HT1080 (cell line): ENCODE data around the gene SP6. TPM values are rescaled to one million over a fixed set of nuclear protein-coding genes. Genes with fewer than 3 reads are reported as not detected.

Source experiments
- DNase-seq: peaks from one replicate; pipeline ENCODE4 v3.0.0-alpha.2; 2015; ENCODE audit warnings: low read depth
- total RNA-seq: library from RNA; depleted of rRNA; stranded (reverse); fragments of >200 nt; shearing (Covaris generic); gene quantifications from 2 replicates; pipeline ENCODE4 v1.2.3, GENCODE V29; 2014

SP6 gene
- total RNA-seq, 1 experiment from 2014 or later = 1.8 TPM

DNA sequence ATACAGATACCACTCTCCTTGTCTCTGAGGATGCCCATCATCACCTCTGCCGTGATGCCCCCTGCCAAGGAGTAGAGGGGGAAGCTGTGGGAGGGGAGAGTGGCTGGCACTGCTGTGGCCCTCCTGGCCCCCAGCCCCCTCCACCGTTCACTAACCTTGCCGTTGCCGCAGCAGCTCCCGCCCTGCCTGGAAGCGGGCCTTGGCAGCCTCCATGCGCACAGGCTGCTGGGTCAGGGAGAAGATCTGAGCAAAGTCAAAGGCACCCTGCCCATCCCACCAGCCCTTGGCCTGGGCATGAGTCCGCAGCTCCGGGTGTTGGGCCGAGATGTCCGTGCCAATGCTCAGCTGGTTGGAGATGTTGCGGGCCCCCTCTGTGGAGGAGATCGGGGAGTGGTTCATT, 12.3 kb downstream of the SP6 start:
- DNase-seq = no peak

- peak; percentile 78 for DNase-seq
Measured at GRCh38 chr17:47837401-47838039, 13.4 kb downstream of the SP6 start.

DNA sequence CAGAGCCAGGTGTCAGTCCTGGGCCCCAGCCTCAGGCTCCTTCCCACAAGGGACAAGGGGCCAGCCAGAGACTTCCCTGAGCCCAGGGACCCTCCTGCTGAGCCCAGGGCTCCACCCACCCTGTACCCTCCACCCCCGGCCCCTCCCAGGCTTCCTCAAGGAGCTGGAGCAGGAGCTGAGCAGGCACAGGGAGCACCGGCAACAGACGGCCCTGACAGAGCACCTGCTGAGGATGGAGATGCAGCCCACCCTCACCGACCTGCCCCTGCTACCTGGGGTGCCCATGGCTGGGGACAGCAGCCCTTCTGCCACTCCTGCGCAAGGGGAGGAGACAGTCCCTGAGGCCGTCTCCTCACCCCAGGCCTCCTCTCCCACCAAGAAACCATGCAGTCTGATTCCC, 14.4 kb downstream of the SP6 start:
- no peak for DNase-seq

DNA sequence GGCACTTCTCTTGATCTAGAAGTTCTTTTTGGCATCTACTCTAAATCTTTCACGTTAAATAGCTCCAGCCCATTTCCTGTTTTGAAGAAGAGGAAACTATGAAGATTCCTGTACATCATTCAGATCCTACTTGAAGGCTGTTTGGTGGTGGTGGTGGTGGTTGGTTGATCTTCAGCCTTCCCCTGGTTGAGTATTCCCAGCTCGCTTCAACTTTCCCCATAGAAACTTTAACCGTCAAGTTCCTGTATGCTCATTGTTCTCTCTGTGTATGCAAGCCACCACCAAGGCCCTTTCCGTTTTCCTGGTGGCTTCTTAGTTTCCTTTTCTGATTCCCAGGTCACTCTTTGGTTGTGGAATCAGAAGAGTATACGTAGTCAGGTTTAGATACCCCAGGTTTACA, 16.2 kb downstream of the SP6 start:
- DNase-seq = no peak

DNA sequence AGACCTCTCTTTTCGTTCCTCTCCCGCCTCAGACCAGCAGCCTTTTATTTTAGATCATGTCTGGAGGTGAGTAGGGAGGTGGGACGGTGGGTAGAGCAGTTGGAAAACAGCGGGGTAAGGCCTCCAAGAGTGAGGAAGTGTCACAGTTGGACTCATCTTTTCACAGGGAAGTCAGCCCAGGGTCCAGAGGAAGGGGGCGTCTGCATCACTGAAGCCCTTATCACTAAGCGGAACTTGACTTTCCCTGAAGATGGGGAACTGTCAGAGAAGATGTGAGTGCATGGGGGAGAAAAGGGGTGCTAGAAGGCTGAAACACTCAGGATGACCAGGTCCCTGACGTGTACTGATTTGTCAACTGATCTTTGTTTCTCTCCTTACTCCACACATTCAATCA, 19.0 kb downstream of the SP6 start:
- DNase-seq = no peak

DNA sequence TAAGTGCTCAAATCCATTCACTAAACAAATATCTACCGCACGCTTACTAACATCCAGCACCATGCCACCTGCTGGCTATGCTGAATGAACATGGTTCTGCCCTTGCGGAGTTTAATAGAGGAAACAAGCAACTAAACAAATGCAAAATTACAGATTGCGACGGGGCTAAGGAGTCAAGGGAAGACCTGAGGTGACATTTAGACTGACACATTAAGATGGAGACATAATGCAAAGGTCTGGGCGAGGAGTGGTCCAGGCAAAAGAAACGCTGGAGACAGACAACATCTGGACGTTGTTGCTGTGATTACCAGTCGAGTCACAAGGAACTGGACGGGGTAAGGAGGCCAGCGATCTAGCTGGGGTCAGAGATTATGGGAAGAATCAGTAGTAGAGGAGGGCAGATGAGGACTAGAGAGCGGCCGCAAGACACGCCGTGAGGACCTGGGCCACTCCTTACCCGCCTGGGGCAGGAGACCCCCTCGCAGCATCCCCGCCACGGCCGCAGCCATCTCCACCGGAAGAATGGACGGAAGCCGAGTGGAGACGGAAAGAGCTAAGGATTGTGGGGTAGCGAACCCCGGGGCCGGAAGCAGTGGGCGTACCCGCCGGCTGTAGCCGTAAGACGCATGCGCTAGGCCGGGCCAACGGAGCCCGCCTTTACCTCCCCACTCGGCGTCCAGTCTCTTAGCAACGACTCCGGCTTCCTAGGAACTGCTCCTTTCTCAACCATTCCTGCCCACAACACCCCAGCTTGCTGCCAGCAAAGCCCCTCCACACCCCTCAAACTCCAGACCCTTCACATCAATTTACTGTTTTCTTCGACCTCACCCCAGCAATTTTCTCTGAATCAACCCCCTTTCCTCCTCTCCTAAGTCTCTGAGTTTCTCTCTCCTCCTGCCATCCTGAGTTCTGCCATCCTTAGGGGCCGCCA, 19.7 kb downstream of the SP6 start, which contains the start of the genes LRRC46 and MRPL10:
LRRC46 (plus strand) TSS at position 668 of the 931 bp plus-strand sequence. CDS start 320 bp downstream, outside the sequence.
MRPL10 (minus strand) TSS at position 539 of the 931 bp plus-strand sequence; CDS start at position 509, 30 bp downstream.
- DNase-seq = peak; percentile 94

GRCh38 chr17:47830396-47831002, 20.5 kb downstream of the SP6 start:
- no peak for DNase-seq

GRCh38 chr17:47829870-47830269, 21.1 kb downstream of the SP6 start:
- DNase-seq = no peak

DNA sequence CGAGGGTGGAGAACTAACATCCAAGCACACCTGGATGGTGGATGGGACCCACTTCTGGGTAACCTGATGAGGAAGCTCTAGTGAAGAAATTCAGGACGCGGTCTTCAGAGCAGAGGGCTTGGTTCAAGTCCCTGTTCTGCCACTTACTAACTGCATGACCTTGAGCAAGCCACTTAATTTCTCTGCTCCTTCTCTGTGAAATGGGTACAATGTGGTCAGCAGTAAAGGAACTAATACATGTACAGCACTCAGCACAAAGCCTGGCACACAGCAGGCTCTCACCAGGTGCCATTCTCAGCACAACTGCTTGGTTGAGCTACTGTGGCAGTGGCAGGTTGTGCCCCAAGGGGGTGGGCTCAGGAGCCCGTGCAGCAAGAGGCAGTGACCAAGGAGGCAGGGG, 27.4 kb downstream of the SP6 start:
- DNase-seq = no peak

DNA sequence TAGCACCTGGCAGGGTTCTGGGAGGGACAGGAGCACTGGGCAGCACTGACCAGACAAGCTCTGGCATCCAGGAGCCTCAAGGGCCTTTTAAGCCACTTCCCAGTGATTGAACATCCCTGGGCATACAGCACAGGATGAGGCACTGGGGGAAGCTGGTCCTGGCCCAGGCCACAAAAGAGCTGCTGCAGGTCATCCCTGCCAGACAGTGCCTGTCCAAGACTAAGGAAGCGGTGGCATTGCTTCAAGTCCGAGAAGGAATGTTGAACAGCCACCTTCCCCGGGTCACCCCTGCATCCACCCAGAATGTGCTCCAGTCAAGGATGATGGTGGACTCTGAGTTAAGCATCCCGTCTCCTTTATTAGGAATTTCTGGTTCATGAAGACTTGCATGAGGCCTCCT, 28.2 kb downstream of the SP6 start:
- DNase-seq = no peak

- peak; percentile 91 for DNase-seq
Measured at GRCh38 chr17:47821424-47822391, 29.3 kb downstream of the SP6 start, which contains the start of gene OSBPL7. Gene OSBPL7 (minus strand): TSS chr17:47821794. CDS start chr17:47820278, 1,516 bp downstream.

DNA sequence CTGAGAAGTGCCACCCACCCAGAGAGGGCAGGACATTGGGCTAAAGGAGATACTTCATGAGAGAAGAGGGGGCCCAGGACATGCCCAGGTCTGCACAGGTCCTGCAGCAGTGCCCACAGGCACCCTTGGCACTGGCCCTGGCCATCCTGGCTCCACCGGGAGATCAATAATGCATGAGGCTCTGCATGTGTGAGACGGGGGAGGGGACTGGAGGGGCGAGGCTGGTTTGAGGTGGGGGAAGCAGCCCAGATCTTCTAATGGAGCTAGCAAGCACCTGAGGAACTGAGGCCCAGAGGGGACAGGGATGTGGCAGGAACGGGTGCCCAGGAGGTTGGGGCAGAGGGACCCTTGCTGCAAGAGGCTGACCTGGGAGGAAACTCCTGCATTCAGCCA, 29.9 kb downstream of the SP6 start:
- DNase-seq = no peak

- DNase-seq = peak; percentile 15
Measured at GRCh38 chr17:47820033-47820789, 30.8 kb downstream of the SP6 start.

GRCh38 chr17:47819475-47819874, 31.5 kb downstream of the SP6 start:
- DNase-seq = no peak

- DNase-seq = no peak
Measured at GRCh38 chr17:47818002-47818695, 32.8 kb downstream of the SP6 start.

DNA sequence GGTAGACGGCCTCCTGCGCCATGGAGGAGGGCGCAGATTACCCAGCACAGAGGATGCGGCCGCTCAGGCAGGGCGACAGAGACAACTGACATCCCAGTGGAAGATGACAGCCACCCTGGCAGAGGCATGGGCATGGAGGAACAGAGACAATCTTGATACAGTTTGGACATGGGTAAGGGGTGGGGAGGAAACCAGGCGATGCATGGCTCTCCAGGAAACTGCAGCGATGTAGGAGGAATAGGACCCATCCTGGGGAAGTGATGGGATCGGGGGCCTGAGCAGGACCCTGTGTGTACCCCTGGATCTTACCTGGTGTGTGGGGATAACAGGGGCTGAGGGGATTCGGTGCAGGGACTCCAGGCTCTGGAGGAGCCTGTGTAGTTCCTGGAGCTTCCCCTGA, 34.0 kb downstream of the SP6 start:
- no peak for DNase-seq

DNA sequence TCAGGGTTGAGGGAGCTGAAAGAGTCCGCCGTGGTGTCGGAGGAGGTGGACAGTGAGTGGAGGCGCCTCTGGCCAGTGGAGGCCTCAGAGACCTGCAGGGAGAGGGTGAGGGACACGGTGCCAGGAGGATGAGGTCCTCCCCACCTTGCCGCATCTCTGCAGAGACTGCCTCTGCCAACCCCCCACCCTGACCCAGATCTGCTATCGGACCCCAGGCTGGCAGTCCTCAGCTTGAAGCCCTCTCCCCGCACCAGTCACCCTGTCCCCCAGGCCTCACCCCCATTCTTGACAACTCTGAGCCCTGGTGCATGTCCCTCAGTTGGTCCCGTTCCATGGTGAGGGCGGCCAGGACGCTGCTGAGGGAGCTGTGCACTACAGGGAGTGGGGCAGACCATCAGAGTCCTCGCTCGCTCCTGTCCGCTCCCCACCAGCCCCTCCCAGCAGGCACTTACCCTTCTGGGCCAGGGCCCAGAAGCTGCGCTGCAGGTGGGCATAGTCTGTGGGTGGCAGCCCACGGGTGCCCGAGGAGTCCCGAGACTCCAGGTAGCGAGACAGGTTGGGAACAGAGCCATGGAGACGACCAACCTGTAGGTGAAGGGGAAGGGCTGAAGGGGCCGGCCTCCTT, 34.7 kb downstream of the SP6 start:
- no peak for DNase-seq

DNA sequence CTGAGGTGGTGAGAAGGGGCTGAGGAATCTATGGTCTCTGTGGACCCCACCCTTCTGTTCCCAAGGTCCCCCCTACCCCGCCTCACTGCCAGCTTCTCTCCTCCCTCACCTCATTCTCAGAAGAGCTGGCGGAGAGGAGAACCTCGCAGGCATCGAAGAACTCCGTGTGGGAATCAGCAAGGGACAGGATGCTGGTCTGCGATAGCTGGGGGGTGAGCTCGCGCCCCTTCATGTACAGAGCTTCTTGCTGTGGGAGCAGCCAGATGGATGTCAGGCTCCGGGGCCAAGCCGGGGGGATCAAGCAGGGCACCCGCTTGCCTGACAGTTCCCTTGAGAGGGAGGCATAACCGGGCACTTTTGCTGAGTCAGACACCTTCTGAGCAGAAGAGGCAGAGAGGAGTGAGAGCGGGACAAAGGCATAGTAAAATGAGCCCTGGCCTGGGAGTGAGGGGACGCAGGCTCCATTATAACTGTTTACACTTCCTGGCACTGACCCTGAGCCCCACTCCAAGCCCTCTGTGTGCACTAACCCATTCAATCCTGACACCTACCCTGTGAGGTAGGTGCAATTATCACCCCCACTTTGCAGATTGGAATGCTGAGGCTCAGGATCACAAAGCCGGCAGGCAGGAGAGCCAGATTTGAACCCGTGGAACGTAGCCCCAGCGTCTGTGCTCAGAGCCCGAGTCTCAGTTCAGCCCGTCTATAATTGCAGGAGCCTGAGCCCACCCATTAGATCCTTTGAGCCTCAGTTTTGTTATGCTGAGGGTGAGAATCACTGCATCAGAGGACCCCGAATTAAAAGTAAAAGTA, 35.7 kb downstream of the SP6 start:
- no peak for DNase-seq
